G401.6 (cell line): ENCODE measurements around the gene SHISAL1.
"Not testable (repeated sequence)": the region's sequence is repeated elsewhere in the genome, so short reads cannot be mapped to it uniquely, and the experiment has no call there.

ENCODE experiments used
- FAIRE-seq: peaks from 2 replicates; lab custom pipeline; 2012; peaks lifted over from hg19 to GRCh38; lab: Jason Lieb, UNC

SHISAL1 gene

GRCh38 chr22:44328326-44328725, 15.6 kb upstream of the SHISAL1 start:
- FAIRE-seq, result no peak

- no peak for FAIRE-seq
Observed at GRCh38 chr22:44326491-44326885, 13.7 kb upstream of the SHISAL1 start.

DNA sequence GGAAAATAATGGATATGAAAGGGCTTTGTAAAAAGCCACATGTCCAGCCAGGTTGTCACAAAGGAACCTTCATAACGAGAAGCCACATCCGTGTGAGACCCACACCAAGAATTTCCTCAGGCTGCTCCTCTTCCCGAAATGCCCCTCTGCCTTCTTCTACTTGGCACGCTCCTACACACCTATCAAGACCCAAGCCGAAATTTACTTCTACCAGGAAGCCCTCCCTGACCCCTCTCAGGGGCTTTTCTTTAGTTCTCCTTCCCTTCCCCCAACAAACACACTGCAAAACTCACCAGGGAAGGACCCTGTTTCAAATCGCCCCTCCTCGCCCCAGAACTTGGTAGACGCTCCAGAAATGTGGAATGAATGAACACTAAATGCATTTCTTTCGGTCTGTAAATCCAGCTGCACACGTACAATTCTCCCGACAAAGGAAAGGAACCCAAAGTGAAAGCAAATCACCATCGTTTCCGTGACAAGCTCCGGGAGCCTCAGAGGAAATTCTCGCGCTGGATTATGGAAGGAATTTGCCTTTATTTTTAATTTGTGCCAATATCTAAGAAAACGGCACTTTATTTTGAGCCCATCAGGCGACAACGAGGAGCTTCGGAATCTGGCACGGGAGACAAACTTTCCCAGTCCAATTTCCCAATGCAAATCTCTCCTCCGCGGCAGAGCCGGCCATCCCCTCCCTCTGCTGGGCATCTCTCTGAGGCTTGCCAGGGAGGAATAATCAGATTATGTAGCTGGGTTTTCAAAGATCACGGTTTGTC, 13.2 kb upstream of the SHISAL1 start:
- no peak for FAIRE-seq

DNA sequence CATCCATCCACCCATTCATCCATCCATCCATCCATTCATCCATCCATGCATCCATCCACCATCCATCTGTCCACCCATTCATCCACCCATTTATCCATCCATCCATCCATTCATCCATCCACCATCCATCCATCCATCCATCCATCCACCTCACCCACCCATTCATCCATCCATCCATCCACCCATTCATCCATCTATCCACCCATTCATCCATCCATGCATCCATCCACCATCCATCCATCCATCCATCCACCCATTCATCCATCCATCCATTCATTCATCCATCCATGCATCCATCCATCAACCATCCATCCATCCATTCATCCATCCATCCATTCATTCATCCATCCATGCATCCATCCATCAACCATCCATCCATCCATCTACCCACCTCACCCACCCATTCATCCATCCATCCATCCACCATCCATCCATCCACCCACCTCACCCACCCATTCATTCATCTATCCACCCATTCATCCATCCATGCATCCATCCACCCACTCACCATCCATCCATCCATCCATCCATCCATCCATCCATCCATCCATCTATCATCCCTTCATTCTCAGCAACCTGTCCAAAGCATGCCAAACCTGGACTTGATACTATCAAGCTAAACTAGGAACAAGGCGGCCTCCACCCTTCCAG, 10.5 kb upstream of the SHISAL1 start:
- not testable (repeated sequence) for FAIRE-seq

DNA sequence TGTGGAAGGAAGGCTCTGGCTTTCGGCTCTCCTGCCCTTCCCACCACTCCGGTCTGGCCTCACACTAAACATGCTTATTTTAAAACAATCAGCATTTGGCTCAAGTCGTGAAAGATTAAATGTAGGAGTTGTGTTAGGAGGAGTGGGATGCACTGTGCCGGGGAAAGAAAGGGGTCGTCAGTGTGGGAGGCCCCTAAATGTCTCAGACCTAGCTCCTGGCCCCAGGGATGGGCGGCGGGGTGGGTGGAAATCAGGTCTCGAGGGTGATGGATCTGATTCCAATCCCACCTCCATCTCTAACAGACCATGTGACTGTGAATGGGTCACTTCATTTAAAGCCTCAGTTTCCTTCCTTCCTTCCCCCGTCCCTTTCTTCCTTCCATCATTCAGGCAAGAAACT, 6.9 kb upstream of the SHISAL1 start:
- FAIRE-seq, result no peak

DNA sequence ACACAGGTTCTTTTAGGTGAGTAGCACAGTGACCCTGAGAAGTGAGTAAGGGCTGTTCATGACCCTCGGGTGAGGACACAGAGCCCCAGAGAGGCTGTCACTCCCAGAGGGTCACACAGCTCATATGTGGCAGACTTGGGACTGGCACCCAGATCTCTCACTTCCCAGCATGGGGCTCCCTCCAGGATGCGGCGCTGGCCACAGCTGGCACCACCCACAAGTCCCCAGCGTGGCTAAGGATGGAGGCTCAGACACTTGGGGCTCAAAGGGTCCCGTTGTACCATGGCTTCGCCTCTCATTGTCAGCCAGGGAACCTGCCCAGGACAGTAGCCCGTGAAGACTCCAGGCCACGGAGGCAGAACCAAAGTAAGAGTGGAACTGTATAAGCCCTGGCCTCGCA, 6.0 kb upstream of the SHISAL1 start:
- no peak for FAIRE-seq

DNA sequence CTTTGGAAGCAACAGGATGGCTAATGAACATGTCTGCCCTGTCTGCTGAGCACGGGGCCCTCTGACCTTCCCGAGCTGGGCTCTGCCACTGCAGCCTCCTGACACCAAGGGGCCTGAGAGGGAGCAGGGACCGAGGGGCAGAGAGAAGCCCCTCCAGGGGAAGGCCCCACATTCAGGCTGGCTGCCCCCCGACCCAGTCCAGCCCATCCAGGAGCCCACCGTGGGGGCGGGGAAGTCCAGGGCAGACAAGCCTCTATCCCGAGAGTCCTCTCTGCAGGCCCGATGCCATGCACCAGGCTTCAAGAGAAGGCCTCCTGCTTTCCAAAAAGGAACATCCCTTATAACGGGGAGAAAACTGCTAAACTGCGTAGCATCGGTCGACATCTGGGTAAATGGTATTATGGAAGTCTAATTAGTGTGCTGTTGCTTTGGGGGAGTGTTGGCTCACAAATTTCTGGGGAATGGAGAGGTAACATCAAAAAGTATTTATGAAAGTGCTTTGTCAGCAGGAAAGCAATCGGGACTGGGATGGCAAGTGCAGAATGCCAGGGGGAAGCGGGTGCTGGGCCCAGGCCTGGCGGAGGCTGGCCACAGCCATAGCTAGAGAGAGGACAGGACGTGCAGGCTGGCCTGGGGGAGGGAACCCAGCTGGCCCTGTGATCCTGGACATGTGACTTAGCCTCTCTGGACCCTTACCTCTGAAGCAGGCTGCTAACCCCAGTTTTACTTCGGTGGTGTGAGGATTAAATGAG, 5.3 kb upstream of the SHISAL1 start:
- FAIRE-seq, result no peak

GRCh38 chr22:44317123-44317444, 4.3 kb upstream of the SHISAL1 start:
- no peak for FAIRE-seq

GRCh38 chr22:44316393-44317122, 3.8 kb upstream of the SHISAL1 start:
- no peak for FAIRE-seq

DNA sequence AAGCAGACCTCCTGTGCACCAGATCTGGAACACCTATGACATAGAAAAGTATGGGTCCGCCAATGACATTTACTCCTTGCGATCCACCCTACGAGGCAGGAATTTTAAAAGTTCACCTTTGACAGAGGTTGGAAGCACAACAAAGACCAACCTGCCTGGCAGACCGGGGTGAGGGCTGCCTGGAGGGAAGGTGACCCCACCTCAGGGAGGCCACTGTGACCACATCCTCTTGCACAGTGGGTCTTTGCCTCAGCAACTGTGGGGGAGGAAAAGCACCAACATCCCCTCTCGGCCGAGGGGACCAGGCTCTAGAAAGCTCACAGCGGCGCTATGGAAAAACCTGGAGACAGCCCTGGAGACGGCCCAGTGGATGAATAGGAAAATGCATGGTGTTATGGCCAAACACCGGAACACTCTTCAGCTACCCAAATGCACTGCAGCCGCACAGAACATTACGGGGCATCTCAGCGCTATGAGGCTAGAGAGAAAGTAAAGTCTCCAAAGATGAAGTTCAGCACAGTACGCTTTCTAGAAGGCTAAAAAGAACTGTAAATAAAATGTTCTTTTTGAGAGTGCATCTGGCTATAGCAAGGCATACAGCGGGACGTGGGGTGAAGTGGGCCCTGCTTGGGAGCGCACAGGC, 1.8 kb upstream of the SHISAL1 start:
- no peak for FAIRE-seq

- FAIRE-seq, result no peak
Observed at GRCh38 chr22:44313385-44314006, 745 bp upstream of the SHISAL1 start.

DNA sequence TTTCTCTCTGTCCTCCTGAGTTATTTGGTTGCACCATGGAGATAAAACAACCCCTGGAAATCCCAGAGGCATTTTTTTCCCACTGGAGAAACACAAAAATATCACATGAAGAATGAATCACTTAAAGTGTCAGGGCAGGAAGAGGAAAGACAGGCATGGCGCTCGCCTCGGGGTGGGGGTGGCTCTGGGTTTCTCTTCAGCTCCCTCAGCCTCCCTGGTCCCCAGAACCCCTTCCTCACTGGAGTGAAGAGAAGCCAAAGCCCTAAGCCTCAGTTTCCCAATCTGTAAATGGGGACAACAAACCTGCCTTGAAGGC, 938 bp downstream of the SHISAL1 start:
- FAIRE-seq, result no peak

DNA sequence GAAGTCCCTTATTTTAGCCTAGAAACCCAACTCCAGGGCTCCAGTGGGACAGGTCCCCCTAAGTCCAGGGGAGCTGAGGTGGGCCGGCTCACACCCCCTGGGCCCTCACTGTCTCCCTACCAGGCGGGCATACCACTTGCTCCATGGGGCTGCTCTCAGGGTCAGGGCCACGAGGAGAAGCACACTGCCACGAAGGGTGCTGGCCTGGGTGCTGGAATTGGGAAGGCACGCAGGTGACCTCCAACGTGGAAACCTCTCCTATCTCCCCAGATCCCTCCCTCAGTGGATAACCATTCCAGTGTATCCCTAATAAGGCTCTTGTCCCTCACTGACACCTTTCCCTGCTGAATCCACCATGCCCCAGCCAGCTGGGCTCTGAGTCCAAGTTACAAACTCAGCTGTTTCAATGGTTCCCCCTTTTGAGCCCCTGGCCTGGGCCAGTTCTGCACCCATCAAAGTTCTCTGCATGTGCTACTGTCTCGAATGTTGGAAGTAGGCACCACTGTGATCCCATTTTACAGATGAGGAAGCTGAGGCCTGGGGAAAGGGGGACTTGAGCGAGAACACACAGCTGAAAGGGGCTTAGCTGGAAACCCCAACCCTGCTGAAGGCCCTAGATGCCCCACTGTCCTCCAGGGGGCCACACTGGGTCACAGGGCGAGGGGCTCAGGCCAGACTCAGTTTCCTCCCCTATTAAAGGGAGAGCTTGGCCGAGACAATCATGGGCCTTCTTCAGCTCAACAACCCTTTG, 1.5 kb downstream of the SHISAL1 start:
- no peak for FAIRE-seq

- no peak for FAIRE-seq
Observed at GRCh38 chr22:44309647-44310046, 3.1 kb downstream of the SHISAL1 start.

DNA sequence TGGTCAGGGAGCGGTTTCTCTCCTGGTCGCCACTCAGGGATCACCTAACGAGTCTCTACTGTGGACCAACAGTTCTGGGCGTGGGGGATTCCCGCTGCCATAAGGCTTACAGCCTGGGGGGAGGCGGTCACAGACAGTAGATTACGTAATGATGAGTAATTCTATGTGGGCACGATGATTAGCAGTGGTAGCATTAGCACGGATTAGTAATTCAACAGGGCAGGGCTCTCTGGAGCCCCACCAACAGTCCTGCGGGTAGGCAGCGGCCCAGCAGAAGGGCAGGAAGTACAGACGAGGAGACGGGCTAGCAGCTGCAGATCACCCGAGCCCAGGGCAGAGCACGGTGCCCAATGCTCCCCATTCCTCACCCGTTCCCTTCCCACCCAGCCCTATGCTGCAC, 3.6 kb downstream of the SHISAL1 start:
- FAIRE-seq, result no peak

GRCh38 chr22:44307509-44308169, 5.1 kb downstream of the SHISAL1 start:
- FAIRE-seq, result no peak

DNA sequence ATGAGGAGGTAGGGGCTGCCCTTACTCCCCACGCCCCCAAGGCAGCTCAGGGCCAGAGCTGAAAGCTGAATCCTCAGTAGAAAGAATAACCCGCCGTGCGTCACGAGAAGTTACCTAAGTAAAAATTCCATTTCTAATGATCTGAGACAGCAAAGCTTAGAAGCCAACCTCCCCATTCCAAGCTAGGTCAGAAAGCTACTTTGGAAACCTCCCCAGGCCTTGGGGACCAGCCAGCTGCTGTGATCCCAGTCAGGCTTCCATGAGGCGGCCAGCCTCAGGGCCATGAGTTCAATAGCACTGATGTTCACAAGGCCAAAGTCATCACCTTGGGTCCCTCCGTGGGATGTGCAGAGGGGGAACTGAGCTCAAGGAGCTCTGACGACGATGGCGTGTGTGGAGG, 6.9 kb downstream of the SHISAL1 start:
- no peak for FAIRE-seq

- no peak for FAIRE-seq
Observed at GRCh38 chr22:44305455-44305854, 7.3 kb downstream of the SHISAL1 start.

DNA sequence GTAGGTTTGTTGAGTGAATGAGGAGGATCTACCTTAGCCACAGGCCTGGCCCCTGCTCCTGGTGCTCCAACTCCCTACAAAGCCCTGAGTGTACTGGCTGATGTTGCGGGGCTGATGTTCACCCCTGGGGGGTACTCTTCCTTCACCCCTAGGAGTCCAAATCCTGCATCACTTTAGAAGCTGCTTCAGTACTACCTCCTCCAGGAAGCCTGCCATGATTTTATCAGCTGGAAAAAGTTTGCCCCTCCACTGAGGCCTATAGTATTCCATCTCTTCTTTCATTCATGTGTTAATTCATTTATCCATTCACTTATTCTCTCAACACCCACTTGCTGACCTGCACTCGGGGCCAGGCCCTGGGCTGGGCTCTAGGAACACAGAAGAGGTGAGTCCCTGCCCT, 7.8 kb downstream of the SHISAL1 start:
- FAIRE-seq, result no peak

- no peak for FAIRE-seq
Observed at GRCh38 chr22:44304354-44304753, 8.4 kb downstream of the SHISAL1 start.

- FAIRE-seq, result not testable (repeated sequence)
Observed at GRCh38 chr22:44302363-44302762, 10.4 kb downstream of the SHISAL1 start.
